Measurements from ENCODE around the gene OR8K5.

DNA sequence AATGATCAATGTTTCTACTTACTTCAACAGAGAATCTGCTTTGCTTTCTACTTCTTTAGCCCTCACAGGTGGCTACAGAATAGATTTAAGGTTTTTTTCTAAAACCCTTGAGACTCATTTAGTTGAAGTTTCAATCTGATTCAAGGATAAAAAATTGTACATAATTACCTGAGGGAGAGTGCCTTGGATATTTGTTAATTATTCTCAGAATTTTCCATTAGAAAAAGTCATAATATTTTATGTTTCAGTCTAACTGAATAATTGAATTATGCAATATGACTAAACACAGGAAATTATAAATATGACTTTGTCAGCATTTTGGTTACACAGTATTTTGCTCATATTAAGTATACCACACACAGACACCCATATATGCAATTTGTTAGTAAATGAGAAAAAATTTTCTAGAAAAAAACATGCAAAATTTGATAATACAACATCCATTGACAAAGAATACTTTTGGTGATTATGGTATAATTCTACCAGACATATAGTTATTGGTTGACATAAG, 19.9 kb downstream of the OR8K5 start, which contains the start of gene OR8J3:
- TF ChIP-seq CTCF (conservative IDR thresholded peaks at IDR 0.05; ENCODE audit: low read depth in 2 of 2) (no peak), POLR2AphosphoS5 (IDR thresholded peaks at IDR 0.05; ENCODE audit: low read depth) (no peak), EZH2 (IDR thresholded peaks at IDR 0.05; ENCODE audit: low read depth, unreplicated experiment) (no peak), JUNB (IDR thresholded peaks at IDR 0.05; ENCODE audit: unreplicated experiment) (no peak), EZH2phosphoT487 (IDR thresholded peaks at IDR 0.05; ENCODE audit: unreplicated experiment) (no peak), CREB1 (CRISPR knock-in tag; IDR thresholded peaks at IDR 0.05; ENCODE audit: low read depth) (no peak), REST (IDR thresholded peaks at IDR 0.05; ENCODE audit: unreplicated experiment) (no peak)

Measured in GM23338 (cell line).